Choroid plexus epithelial cell (primary cell): ENCODE data around the gene TMUB1.

Experiments
- DNase-seq: peaks from one replicate; pipeline ENCODE4 v3.0.0-alpha.2; 2010; ENCODE audit warnings: low read depth
- H3K4me3 ChIP-seq: 2 replicates; pipeline ENCODE4 v1.5.1; 2011; ENCODE audit warnings: low read depth, mild to moderate bottlenecking, control low read depth, low read length, moderate library complexity
- TF ChIP-seq, protein P1 (sequence below): conservative IDR thresholded peaks from 2 replicates; pipeline ENCODE4 v1.5.1; 2011; ENCODE audit warnings: low read depth, mild to moderate bottlenecking, control low read depth, inconsistent platforms, low read length, moderate library complexity

The TMUB1 gene

DNA sequence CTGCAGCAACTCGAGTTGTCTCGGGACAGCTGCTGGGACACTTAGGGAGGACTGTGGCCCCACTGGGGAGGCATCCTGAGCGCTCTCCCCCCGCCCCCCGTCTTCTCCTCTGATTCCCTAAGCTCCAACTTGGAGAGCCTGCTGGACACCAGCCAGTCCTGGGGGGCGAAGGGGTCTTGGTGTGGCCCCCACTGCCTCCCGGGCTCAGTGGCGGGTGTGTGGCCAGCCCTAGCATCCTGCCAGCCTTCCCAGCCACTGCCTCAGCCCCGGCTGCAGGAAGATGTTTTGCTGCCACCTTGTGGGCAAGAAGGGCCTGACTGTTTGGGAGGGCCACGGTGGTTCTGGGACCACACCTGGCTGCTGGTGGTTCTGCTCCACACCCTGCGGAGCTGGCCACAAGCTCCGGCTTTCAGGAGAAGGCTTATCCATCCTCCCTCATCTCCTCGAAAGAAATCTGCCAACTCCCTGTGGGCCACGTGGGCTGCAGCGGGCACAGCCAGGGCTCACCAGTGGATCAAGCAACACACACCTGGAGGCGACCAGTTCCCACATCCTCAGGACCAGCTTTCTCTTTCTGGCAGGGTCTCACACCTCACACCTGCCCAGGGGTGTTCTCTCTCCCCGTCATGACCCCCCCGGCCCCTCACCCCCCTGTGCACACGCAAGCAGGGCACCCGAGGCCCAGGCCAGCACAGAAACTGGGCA, 27.8 kb upstream of the TMUB1 start:
- no peak overlapping the region for H3K4me3 ChIP-seq
- peak; percentile 80 for DNase-seq
- TF ChIP-seq, protein P1, sequence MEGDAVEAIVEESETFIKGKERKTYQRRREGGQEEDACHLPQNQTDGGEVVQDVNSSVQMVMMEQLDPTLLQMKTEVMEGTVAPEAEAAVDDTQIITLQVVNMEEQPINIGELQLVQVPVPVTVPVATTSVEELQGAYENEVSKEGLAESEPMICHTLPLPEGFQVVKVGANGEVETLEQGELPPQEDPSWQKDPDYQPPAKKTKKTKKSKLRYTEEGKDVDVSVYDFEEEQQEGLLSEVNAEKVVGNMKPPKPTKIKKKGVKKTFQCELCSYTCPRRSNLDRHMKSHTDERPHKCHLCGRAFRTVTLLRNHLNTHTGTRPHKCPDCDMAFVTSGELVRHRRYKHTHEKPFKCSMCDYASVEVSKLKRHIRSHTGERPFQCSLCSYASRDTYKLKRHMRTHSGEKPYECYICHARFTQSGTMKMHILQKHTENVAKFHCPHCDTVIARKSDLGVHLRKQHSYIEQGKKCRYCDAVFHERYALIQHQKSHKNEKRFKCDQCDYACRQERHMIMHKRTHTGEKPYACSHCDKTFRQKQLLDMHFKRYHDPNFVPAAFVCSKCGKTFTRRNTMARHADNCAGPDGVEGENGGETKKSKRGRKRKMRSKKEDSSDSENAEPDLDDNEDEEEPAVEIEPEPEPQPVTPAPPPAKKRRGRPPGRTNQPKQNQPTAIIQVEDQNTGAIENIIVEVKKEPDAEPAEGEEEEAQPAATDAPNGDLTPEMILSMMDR: peak; percentile 87

GRCh38 chr7:151110236-151110940, 27.1 kb upstream of the TMUB1 start:
- no peak for DNase-seq
- no peak overlapping the region for H3K4me3 ChIP-seq
- TF ChIP-seq, protein P1: no peak

- no peak overlapping the region for H3K4me3 ChIP-seq
- TF ChIP-seq, protein P1: no peak
- DNase-seq: peak; percentile 37
Measured at GRCh38 chr7:151109094-151110048, 26.1 kb upstream of the TMUB1 start.

- H3K4me3 ChIP-seq: no peak overlapping the region
- TF ChIP-seq, protein P1: no peak
- DNase-seq: no peak
Measured at GRCh38 chr7:151107882-151108281, 24.6 kb upstream of the TMUB1 start.

DNA sequence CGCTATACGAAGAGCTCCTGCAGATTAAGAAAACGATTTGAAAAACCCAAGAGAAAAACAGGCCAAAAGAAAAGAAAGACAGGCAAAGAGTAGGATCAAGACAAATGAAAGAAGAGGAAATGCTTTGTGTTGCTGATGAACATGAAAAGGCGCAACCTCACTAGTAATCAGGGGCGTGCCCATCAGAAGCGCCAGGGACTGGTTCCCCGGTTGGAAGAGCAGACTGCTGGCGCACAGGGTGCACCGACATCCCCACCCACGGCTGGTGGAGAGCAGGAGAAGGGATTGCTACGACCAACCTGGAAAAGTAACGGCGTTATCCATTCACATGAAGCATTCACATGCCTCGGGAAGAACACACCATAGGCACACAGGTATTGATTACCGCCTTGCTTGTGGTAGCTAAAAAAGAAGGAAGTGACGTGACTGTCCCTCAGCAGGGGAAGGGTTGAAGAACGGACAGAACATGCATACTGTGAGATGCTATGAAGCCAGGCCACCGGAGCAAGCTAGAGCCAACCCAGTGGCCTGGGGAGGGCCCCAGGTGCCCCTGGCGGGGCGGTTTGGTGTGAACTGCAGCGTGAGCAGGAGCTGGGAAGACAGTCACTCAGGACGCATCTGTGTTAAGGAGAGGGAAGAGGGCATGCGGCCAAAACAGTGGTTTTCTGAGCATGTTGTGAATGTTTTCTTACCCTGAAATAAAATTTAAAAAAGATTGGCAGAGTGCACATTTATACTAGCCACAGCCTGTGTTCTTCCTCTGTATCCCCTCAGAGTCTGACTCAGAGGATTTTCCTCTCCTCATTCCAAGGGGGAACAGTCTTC, 21.3 kb upstream of the TMUB1 start:
- DNase-seq: peak; percentile 90
- TF ChIP-seq, protein P1: no peak

DNA sequence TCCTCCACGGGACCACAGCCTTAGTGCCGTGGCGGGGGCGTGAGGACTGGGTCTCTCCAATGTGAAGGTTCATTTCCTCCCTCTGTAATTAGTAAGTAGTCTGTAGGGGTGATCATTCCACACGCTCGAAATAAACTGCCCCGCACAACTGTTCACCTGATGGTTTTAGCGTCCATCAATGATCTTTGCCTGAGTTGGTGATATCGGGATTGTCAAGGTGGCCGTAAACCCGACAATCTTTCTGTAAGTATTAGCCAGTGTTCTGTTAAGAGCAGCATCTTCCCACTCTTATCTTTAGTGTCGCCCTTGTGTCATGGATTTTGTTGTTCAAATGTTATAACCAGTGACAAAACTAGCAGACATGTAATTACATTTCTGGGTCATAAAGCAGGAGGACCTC, 20.7 kb upstream of the TMUB1 start:
- no peak overlapping the region for H3K4me3 ChIP-seq
- TF ChIP-seq, protein P1: no peak
- no peak for DNase-seq

More for the DNA sequence above, 21.3 kb upstream of the TMUB1 start:
- no peak overlapping the region for H3K4me3 ChIP-seq
